ENCODE results near the gene FAM222B. TPM values are rescaled to one million over a fixed set of nuclear protein-coding genes. Genes with fewer than 3 reads are reported as not detected.

The FAM222B gene
- total and polyA plus RNA-seq, 9 of the 15 experiments (the other 6 are each of a cell fraction or from before 2014, with no cell fraction given) = 4.0 to 34.6 (median 7.5) TPM

DNA sequence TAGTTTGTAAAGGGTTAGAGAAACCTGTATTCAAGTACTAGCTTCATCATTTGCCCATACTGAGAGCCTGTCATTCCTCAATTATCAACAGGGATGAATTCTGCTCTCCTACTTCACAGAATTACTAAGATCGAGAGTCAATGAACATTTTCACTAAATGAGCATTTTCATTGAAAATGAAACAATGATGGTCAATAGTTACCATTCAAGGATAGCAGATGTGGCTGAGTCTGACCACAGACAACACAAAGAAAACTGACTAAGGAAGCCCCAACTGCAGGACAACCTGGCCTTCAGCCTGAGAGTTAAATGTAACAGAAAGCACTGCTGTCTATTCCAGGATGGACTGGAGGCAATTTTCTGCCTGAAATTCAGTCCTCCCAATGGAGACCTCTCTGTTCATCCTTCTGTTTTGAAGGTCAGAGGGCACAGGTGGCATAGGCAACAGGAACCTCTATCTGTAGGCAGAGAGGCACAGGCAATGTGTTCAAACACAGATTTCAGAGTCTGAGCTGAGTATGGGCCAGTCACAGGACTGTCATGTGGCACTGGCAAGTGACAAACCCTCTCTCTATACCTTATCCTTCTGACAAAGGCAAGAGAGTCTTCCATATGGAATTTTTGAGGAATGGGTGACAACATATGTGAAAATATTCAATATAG, 79.3 kb downstream of the FAM222B start:
- WGBS (ENCODE audit: insufficient coverage, low coverage, missing lambda C conversion rate) = 80% methylated on average over 1 of the region's 1 CpG
- in situ Hi-C loops (cut with MboI) = no loop called here

More for the DNA sequence above, 79.3 kb downstream of the FAM222B start:
- peaks cover 82% of the 10 kb centered on the region for H3K36me3 ChIP-seq (ENCODE audit: control insufficient read depth, insufficient read depth, low read length)
- ATAC-seq (peak; percentile 35), FAIRE-seq (no peak), DNase-seq (ENCODE audit: extremely low read depth in 1 of 4, low spot score in 3 of 4) (no peak)
- no peaks in the 10 kb centered on the region for H3K27me3 ChIP-seq (ENCODE audit: control insufficient read depth in 2 of 2, insufficient read depth in 2 of 2, low read length in 2 of 2)
- H3K4me1 ChIP-seq (replicated peaks in 1 of 2; ENCODE audit: control insufficient read depth in 2 of 2, insufficient read depth in 2 of 2, low read length in 2 of 2) = peaks cover 3 to 8% of the 10 kb centered on the region in 2 experiments; a peak in 2 of 5 replicates
- H2AFZ ChIP-seq (ENCODE audit: low read depth, low read length) = no peak overlapping the region
- H3K79me2 ChIP-seq (ENCODE audit: control insufficient read depth, insufficient read depth, low read length) = peaks cover 21% of the 10 kb centered on the region
- H3K27ac ChIP-seq (ENCODE audit: extremely low read depth, low read depth, low read length) = no peak overlapping the region
- BruUV-seq (replicated peaks) = no TSS peak
- 0 out of 2 replicates have a peak, but pooled peaks cover 6% of the 10 kb centered on the region for H4K20me1 ChIP-seq (replicated peaks; ENCODE audit: control insufficient read depth, insufficient read depth, low read length)
- no peak overlapping the region for H3K4me2 ChIP-seq (ENCODE audit: insufficient read depth, low read length)
- no peaks in the 10 kb centered on the region for H3K9me1 ChIP-seq (ENCODE audit: control insufficient read depth, insufficient read depth, low read length)
- intact Hi-C loops (cut with micrococcal nuclease) = loop anchor here (1.0 to 5.0 kb wide), 4 partner anchors 78 to 153 kb away; partner anchors contain the start of gene DHRS13
- no peaks in the 10 kb centered on the region for H3K9me3 ChIP-seq (replicated peaks; ENCODE audit: control insufficient read depth, insufficient read depth, low read depth, low read length)
- H3K9ac ChIP-seq (ENCODE audit: insufficient read depth in 1 of 2, low read depth in 2 of 2, low read length in 2 of 2) = no peak overlapping the region
- ChIA-PET POLR2A (interaction anchor here (0.5 to 4.0 kb wide), 17 partner anchors 9 to 192 kb away, joined by 3 to 47 read pairs (median 3); partner anchors contain the start of genes FAM222B, FLOT2, NEK8 and PROCA1), CTCF (ENCODE audit: low intra/inter-chr PET ratio) (interaction anchor here (0.6 to 1.9 kb wide), 7 partner anchors 10 to 348 kb away, joined by 3 to 10 read pairs (median 3); partner anchors contain the start of gene FLOT2)
- H3K4me3 ChIP-seq = no peak overlapping the region
- TF ChIP-seq FOXK1 (CRISPR knock-in tag; IDR thresholded peaks at IDR 0.05; ENCODE audit: borderline replicate concordance) (0 out of 2 replicates have a peak, but pooled peaks have one; percentile 67), CBFB (CRISPR knock-in tag; IDR thresholded peaks at IDR 0.05) (peak; percentile 37; the same call in 1 of the 2 replicates)
- TF ChIP-seq, protein P1, sequence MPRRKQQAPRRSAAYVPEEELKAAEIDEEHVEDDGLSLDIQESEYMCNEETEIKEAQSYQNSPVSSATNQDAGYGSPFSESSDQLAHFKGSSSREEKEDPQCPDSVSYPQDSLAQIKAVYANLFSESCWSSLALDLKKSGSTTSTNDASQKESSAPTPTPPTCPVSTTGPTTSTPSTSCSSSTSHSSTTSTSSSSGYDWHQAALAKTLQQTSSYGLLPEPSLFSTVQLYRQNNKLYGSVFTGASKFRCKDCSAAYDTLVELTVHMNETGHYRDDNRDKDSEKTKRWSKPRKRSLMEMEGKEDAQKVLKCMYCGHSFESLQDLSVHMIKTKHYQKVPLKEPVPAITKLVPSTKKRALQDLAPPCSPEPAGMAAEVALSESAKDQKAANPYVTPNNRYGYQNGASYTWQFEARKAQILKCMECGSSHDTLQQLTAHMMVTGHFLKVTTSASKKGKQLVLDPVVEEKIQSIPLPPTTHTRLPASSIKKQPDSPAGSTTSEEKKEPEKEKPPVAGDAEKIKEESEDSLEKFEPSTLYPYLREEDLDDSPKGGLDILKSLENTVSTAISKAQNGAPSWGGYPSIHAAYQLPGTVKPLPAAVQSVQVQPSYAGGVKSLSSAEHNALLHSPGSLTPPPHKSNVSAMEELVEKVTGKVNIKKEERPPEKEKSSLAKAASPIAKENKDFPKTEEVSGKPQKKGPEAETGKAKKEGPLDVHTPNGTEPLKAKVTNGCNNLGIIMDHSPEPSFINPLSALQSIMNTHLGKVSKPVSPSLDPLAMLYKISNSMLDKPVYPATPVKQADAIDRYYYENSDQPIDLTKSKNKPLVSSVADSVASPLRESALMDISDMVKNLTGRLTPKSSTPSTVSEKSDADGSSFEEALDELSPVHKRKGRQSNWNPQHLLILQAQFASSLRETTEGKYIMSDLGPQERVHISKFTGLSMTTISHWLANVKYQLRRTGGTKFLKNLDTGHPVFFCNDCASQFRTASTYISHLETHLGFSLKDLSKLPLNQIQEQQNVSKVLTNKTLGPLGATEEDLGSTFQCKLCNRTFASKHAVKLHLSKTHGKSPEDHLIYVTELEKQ (CRISPR knock-in tag; IDR thresholded peaks at IDR 0.05) = no peak
- TF ChIP-seq, protein P2, sequence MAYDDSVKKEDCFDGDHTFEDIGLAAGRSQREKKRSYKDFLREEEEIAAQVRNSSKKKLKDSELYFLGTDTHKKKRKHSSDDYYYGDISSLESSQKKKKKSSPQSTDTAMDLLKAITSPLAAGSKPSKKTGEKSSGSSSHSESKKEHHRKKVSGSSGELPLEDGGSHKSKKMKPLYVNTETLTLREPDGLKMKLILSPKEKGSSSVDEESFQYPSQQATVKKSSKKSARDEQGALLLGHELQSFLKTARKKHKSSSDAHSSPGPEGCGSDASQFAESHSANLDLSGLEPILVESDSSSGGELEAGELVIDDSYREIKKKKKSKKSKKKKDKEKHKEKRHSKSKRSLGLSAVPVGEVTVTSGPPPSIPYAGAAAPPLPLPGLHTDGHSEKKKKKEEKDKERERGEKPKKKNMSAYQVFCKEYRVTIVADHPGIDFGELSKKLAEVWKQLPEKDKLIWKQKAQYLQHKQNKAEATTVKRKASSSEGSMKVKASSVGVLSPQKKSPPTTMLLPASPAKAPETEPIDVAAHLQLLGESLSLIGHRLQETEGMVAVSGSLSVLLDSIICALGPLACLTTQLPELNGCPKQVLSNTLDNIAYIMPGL (CRISPR knock-in tag; IDR thresholded peaks at IDR 0.05) = 0 out of 2 replicates have a peak, but pooled peaks have one; percentile 43
- TF ChIP-seq, protein P3, sequence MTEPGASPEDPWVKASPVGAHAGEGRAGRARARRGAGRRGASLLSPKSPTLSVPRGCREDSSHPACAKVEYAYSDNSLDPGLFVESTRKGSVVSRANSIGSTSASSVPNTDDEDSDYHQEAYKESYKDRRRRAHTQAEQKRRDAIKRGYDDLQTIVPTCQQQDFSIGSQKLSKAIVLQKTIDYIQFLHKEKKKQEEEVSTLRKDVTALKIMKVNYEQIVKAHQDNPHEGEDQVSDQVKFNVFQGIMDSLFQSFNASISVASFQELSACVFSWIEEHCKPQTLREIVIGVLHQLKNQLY (CRISPR knock-in tag; conservative IDR thresholded peaks at IDR 0.05) = peak in 1 of 2 experiments; percentile 77; a peak in 1 of 4 replicates
- TF ChIP-seq, protein P4, sequence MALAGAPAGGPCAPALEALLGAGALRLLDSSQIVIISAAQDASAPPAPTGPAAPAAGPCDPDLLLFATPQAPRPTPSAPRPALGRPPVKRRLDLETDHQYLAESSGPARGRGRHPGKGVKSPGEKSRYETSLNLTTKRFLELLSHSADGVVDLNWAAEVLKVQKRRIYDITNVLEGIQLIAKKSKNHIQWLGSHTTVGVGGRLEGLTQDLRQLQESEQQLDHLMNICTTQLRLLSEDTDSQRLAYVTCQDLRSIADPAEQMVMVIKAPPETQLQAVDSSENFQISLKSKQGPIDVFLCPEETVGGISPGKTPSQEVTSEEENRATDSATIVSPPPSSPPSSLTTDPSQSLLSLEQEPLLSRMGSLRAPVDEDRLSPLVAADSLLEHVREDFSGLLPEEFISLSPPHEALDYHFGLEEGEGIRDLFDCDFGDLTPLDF (CRISPR knock-in tag; IDR thresholded peaks at IDR 0.05) = peak; percentile 27; the same call in 1 of the 2 replicates

Measured in K562 (cell line).